Thyroid gland (tissue), 4 donors: ENCODE results near the gene SHTN1. TPM values are rescaled to one million over a fixed set of nuclear protein-coding genes. Genes with fewer than 3 reads are reported as not detected.

Experiments used
- DNase-seq, 2 donors: peaks; one replicate each; pipeline ENCODE4 v3.0.0-alpha.2; 2019
- H3K27ac ChIP-seq, 3 donors: fragments of 200-600 bp; sonication (generic); 1 replicate in 2 of 3; 2 replicates in 1 of 3; pipeline ENCODE4 v1.5.1; 2016 to 2019; ENCODE audit warnings: mild to moderate bottlenecking in 1 of 3, moderate library complexity in 1 of 3
- H3K27me3 ChIP-seq: fragments of 200-600 bp; sonication (generic); one replicate; pipeline ENCODE4 v1.5.1; 2019
- H3K36me3 ChIP-seq, 2 donors: fragments of 200-600 bp; sonication (generic); one replicate each; pipeline ENCODE4 v1.5.1; 2016 to 2019
- H3K4me1 ChIP-seq, 2 donors: fragments of 200-600 bp; sonication (generic); one replicate each; pipeline ENCODE4 v1.5.1; 2017 to 2019
- H3K4me3 ChIP-seq, 3 donors: fragments of 200-600 bp; sonication (generic); replicated peaks in 1 of 3; 1 replicate in 2 of 3; 2 replicates in 1 of 3; pipeline ENCODE4 v1.5.1; 2016; ENCODE audit warnings: mild to moderate bottlenecking in 1 of 3
- H3K9me3 ChIP-seq: fragments of 200-600 bp; sonication (generic); one replicate; pipeline ENCODE4 v1.5.1; 2017
- POLR2A ChIP-seq, 2 donors: fragments of 450-650 bp; IDR thresholded peaks; one replicate each; pipeline ENCODE4 v1.6.1; 2017; ENCODE audit warnings: antibody characterized with exemption in 2 of 2, mild to moderate bottlenecking in 2 of 2, moderate library complexity in 1 of 2
- WGBS, 2 donors: methylation state at CpG; one replicate each; pipeline ENCODE4 v1.1.5; 2017; 5-methylcytosine and 5-hydroxymethylcytosine counted together
- intact Hi-C: fragments of 100-400 bp; cut with DNase I; formaldehyde crosslinking; loops from one replicate; pipeline ENCODE4 v1.15.1; 2023
- total RNA-seq, 4 donors: library from RNA; depleted of rRNA; stranded (reverse); fragments of >200 nt; gene quantifications; one replicate each; pipeline ENCODE4 v1.2.3, GENCODE V29; 2016
- TF ChIP-seq, protein P1 (sequence below), 6 experiments: fragments of 200-600 bp in 3 of 6; fragments of 450-650 bp in 3 of 6; sonication (generic) in 3 of 6; IDR thresholded peaks; one replicate each; pipeline ENCODE4 v1.5.1; 2016 to 2019; ENCODE audit warnings: antibody characterized with exemption in 6 of 6, mild to moderate bottlenecking in 2 of 6, inconsistent platforms in 1 of 6, moderate library complexity in 1 of 6

The SHTN1 gene
- total RNA-seq, 4 donors from 2014 or later = 31.6 to 103 (median 37.7) TPM

DNA sequence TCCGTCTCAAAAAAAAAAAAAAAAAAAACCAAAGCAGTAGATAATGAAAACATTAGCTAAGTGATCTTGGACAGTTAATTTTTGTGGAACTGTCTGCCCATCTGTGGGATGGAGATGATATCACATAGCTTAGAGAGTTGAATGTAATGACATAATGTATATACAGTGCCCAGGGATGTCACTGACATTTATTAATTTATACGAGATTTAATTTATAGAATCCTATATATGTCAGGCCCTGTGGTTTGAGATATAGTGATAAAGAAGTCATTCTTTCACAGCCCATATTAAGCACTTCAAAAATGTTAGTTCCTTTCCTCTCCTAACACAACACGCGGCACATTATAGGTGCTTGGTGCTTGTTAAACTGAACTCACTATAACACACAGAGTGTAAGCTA, 151.7 kb downstream of the SHTN1 start:
- Histone ChIP-seq H3K4me1 (peaks cover 5 to 10% of the 10 kb centered on the region in 2 donors), H3K27ac (no peak overlapping the region), H3K9me3 (no peaks in the 10 kb centered on the region), H3K27me3 (no peaks in the 10 kb centered on the region), H3K36me3 (no peaks in the 10 kb centered on the region), H3K4me3 (no peak overlapping the region)
- intact Hi-C loops = no loop called here
- DNase-seq = no peak
- TF ChIP-seq, protein P1, sequence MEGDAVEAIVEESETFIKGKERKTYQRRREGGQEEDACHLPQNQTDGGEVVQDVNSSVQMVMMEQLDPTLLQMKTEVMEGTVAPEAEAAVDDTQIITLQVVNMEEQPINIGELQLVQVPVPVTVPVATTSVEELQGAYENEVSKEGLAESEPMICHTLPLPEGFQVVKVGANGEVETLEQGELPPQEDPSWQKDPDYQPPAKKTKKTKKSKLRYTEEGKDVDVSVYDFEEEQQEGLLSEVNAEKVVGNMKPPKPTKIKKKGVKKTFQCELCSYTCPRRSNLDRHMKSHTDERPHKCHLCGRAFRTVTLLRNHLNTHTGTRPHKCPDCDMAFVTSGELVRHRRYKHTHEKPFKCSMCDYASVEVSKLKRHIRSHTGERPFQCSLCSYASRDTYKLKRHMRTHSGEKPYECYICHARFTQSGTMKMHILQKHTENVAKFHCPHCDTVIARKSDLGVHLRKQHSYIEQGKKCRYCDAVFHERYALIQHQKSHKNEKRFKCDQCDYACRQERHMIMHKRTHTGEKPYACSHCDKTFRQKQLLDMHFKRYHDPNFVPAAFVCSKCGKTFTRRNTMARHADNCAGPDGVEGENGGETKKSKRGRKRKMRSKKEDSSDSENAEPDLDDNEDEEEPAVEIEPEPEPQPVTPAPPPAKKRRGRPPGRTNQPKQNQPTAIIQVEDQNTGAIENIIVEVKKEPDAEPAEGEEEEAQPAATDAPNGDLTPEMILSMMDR (IDR thresholded peaks at IDR 0.05) = no peak
- TF ChIP-seq POLR2A (IDR thresholded peaks at IDR 0.05) = no peak
- 90 to 94% methylated on average over 4 of the region's 4 CpGs for WGBS, 2 donors

DNA sequence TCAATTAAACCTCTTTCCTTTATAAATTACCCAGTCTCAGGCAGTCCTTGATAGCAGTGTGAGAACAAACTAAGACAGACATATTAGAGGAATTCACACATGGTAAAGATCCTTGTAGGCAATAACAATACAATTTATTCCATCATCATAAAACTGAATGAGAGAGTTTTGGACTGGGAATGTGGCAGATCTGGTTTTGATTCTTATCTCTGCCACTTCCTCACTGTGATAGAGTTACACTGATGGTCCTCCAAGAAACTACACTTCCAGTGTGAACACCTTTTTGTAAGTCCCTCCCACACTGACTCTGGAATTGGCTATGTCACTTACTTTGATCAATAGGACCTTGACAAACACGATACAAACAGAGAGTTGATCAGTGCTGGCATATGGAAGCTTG, 152.7 kb downstream of the SHTN1 start:
- Histone ChIP-seq H3K27ac (no peak overlapping the region), H3K36me3 (no peaks in the 10 kb centered on the region), H3K4me3 (no peak overlapping the region), H3K4me1 (peaks cover 8 to 10% of the 10 kb centered on the region in 2 donors), H3K9me3 (no peaks in the 10 kb centered on the region), H3K27me3 (no peaks in the 10 kb centered on the region)
- DNase-seq = no peak
- intact Hi-C loops = no loop called here
- TF ChIP-seq, protein P1 (IDR thresholded peaks at IDR 0.05) = no peak
- no peak for TF ChIP-seq POLR2A (IDR thresholded peaks at IDR 0.05)
- 64 to 82% methylated on average over 1 of the region's 1 CpG for WGBS, 2 donors

DNA sequence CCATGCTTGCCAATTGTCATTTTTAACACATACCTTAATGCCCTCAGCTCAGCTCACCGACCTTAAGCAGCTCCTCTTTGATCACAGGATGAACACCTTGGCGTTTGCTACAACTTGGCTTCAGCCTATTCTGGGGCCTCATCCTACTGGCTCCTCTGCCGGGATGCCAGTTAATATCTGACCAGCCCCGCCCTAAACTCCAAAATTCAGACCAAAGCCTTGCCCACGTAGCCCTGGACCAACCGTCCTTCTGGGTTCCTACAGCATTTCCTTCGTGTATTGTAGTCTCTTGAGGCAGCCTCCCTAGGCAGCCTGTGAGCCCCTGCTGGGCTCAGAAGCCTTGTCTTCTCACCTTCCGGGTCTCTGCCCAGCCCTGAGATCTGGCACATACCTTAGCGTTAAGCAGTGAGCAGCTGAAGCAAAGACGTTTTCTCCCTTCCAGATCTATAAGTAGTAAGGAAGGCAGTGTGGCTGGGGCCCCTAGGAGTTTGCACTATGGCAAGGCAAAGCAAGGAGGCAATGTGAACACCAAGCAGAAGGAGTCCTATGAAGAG, 154.9 kb downstream of the SHTN1 start:
- Histone ChIP-seq H3K36me3 (no peaks in the 10 kb centered on the region), H3K27me3 (no peaks in the 10 kb centered on the region), H3K4me3 (peak overlapping the region in 1 of 3 donors; percentile 50), H3K27ac (peak overlapping the region; percentile 35 to 66 (median 63)), H3K4me1 (peaks cover 8 to 10% of the 10 kb centered on the region in 2 donors), H3K9me3 (no peaks in the 10 kb centered on the region)
- intact Hi-C loops = no loop called here
- TF ChIP-seq, protein P1 (IDR thresholded peaks at IDR 0.05) = no peak
- TF ChIP-seq POLR2A (IDR thresholded peaks at IDR 0.05) = no peak
- 20 to 34% methylated on average over 10 of the region's 10 CpGs for WGBS, 2 donors
- no peak for DNase-seq

DNA sequence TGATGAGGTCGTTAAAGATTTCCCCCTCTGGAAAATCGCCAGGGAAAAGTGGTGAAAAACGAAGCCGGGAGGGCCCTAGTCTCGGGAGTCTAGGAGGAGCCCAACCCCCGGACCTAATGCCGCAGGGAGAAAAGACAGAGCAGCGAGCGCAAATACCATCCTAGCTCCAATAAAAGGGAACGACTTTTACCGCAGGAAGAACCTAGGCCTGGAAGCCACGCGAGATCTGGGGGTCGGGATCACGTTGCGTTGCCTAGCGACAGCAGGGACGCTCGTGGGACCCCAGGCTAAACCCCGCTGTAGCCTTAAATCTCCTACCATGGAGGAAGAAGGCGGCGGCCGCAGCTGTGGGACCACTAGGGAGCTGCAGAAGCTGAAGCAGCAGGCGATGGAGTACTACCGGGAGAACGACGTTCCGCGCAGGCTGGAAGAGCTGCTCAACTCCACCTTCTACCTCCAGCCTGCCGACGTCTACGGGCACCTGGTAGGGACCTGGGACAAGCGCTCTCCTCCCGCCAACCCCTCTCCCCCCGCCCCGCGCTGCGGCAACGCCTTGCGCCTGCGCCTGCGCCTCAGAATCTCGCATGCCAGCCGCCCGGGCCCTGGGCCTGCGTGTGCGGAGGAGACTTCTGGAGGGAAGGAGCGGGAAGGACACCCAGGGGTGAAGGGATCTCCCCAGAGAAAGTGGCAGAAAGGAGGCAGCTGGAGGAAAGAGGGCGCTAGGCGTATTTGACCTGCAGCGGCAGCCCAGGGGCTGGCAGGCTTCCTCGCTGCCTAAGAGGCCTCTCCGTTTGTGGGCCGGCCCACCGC, 155.5 kb downstream of the SHTN1 start, which contains the start of gene ENO4:
TSS of gene ENO4 (plus strand) at position 252 of the 810 bp plus-strand sequence. CDS start at position 320, 68 bp downstream.
- H3K27ac ChIP-seq = peak within 1 kb of the TSS; percentile 35 to 66 (median 63)
- H3K9me3 ChIP-seq = no peaks in the 10 kb centered on the region
- intact Hi-C loops = no loop called here
- TF ChIP-seq, protein P1 (IDR thresholded peaks at IDR 0.05) = no peak
- peak in 1 of 2 donors; percentile 54 for TF ChIP-seq POLR2A (IDR thresholded peaks at IDR 0.05)
- 1 to 2% methylated on average over 40 to 48 of the region's 55 CpGs for WGBS, 2 donors
- peak; percentile 92 for DNase-seq
- H3K4me3 ChIP-seq = peak within 1 kb of the TSS; percentile 12 to 50 (median 24)
- H3K36me3 ChIP-seq = no peaks in the 10 kb centered on the region
- H3K4me1 ChIP-seq = peaks cover 8 to 10% of the 10 kb centered on the region in 2 donors
- no peaks in the 10 kb centered on the region for H3K27me3 ChIP-seq

DNA sequence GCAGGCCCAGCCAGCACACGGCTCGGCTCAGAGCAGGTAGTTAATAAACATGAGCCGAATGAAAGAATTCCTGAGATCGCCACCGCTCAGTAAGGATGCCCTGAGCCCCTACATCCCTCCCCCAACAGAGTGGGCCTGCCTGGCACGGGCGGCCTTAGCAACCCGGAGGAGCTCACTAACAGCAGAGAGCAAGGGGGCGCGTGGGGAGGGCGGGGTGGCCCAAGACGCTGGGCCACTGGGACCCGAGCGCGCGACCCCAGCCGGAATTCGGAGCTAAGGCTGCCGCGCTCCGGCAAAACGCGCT, 156.1 kb downstream of the SHTN1 start:
- no peaks in the 10 kb centered on the region for H3K27me3 ChIP-seq
- peaks cover 8 to 10% of the 10 kb centered on the region in 2 donors for H3K4me1 ChIP-seq
- H3K9me3 ChIP-seq = no peaks in the 10 kb centered on the region
- H3K27ac ChIP-seq = peak overlapping the region in 2 of 3 donors; percentile 35 to 63
- intact Hi-C loops = no loop called here
- H3K36me3 ChIP-seq = no peaks in the 10 kb centered on the region
- TF ChIP-seq, protein P1 (IDR thresholded peaks at IDR 0.05) = no peak
- TF ChIP-seq POLR2A (IDR thresholded peaks at IDR 0.05) = no peak
- peak overlapping the region; percentile 12 to 50 (median 24) for H3K4me3 ChIP-seq
- WGBS, 2 donors = 1% methylated on average over 7 to 18 of the region's 23 CpGs
- peak; percentile 14 to 32 for DNase-seq
